Neutrophil (primary cell): ENCODE measurements around the gene ALPL.

ENCODE experiments used
- H3K27ac ChIP-seq: fragments of 200-600 bp; sonication (generic); 2 replicates; pipeline ENCODE4 v1.5.1; 2016; ENCODE audit warnings: mild to moderate bottlenecking, moderate library complexity
- H3K27me3 ChIP-seq: fragments of 200-600 bp; sonication (generic); 2 replicates; pipeline ENCODE4 v1.6.0; 2016; ENCODE audit warnings: mild to moderate bottlenecking
- H3K36me3 ChIP-seq: fragments of 200-600 bp; sonication (generic); 2 replicates; pipeline ENCODE4 v1.5.1; 2017
- H3K4me1 ChIP-seq, 2 experiments: fragments of 200-600 bp in 1 of 2; sonication (generic) in 1 of 2; 1 replicate in 1 of 2; 2 replicates in 1 of 2; pipeline versions ENCODE4 v1.5.1 to v1.6.1; 2013 to 2016; ENCODE audit warnings: low read depth in 1 of 2, low read length in 1 of 2, mild to moderate bottlenecking in 1 of 2, moderate library complexity in 1 of 2; ENCODE audit not compliant: control insufficient read depth in 1 of 2, insufficient read depth in 1 of 2
- H3K4me3 ChIP-seq, 2 experiments: fragments of 200-600 bp in 1 of 2; sonication (generic) in 1 of 2; 1 replicate in 1 of 2; 2 replicates in 1 of 2; pipeline ENCODE4 v1.5.1; 2013 to 2016; ENCODE audit warnings: low read depth in 1 of 2, low read length in 1 of 2, mild to moderate bottlenecking in 1 of 2, moderate library complexity in 1 of 2
- H3K9me3 ChIP-seq: fragments of 200-600 bp; sonication (generic); 2 replicates; pipeline ENCODE4 v1.5.1; 2016
- CTCF ChIP-seq: fragments of 200-600 bp; sonication (generic); IDR thresholded peaks from 2 replicates; pipeline ENCODE4 v1.5.1; 2016; ENCODE audit warnings: antibody characterized with exemption

Gene ALPL

GRCh38 chr1:21534146-21534545 is 24.9 kb downstream of the ALPL start:
- Histone ChIP-seq H3K4me1 (peaks cover 51 to 62% of the 10 kb centered on the region in 2 experiments), H3K36me3 (no peaks in the 10 kb centered on the region), H3K27me3 (peaks cover 34% of the 10 kb centered on the region), H3K9me3 (no peaks in the 10 kb centered on the region), H3K4me3 (peak overlapping the region in 1 of 2 experiments; percentile 25), H3K27ac (no peak overlapping the region)
- TF ChIP-seq CTCF, result no peak

DNA sequence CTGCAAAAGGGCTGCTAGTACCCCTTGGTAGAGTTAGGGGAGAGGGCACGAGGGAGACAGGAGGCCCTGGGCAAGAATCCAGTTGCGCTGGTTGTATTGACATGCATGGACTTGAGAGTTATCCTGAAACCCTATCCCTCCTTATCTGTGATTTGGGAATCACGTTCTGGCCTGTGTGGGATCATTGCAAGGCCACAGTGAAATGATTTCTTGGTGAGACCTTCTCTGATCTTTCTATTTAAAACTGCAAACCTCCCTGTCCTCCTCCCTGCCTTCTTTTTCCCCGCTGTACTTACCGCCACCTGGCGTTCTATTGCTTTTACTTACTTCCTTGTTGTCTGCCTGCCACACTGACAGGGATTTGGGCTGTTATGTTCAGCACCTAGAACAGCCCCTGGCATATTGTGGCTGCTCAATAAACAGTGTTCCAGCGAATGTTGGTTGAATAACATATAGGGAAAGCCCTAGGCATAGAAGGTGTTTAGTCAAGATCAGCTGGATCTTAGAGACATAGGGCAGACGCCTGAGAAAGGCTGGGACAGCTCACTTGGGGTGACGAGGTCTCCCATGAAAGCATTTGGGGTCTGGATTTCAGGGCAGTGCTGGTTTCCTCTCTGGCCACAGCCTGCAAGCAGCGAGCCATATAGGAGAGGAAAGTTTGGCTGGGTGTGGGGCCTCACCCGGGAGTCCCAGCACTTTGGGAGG is 25.6 kb downstream of the ALPL start:
- no peaks in the 10 kb centered on the region for H3K36me3 ChIP-seq
- peak overlapping the region; percentile 86 for H3K27ac ChIP-seq
- H3K27me3 ChIP-seq, result peaks cover 27% of the 10 kb centered on the region
- peaks cover 57 to 69% of the 10 kb centered on the region in 2 experiments for H3K4me1 ChIP-seq
- TF ChIP-seq CTCF, result peak; percentile 60
- H3K4me3 ChIP-seq, result peak overlapping the region in 1 of 2 experiments; percentile 25
- no peaks in the 10 kb centered on the region for H3K9me3 ChIP-seq

DNA sequence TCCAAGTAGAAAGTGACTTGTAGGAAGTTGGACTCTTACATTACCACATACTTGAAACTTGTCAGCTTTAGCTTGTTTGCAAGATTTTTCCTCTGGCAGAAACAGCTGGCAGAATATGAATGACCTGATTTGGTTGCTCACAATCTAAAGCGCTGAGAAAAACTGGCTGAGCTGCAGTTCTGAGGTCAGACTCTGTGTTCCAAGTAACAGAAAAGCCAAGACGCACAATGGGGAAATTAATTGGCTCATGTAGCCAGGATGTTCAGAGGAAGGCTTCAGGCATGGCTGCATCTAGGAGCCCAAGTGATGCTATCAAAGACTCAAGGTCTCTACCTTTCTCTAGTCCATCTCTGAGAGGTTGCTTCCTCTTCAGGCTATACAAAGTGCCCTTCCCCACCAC is 27.0 kb downstream of the ALPL start:
- no peaks in the 10 kb centered on the region for H3K36me3 ChIP-seq
- peaks cover 17% of the 10 kb centered on the region for H3K27me3 ChIP-seq
- H3K4me3 ChIP-seq, result peak overlapping the region; percentile 25 to 32
- no peak for TF ChIP-seq CTCF
- peak overlapping the region; percentile 86 for H3K27ac ChIP-seq
- H3K4me1 ChIP-seq, result peaks cover 65 to 80% of the 10 kb centered on the region in 2 experiments
- no peaks in the 10 kb centered on the region for H3K9me3 ChIP-seq

- no peaks in the 10 kb centered on the region for H3K9me3 ChIP-seq
- H3K27me3 ChIP-seq, result peaks cover 4% of the 10 kb centered on the region
- H3K4me1 ChIP-seq, result peaks cover 71 to 91% of the 10 kb centered on the region in 2 experiments
- TF ChIP-seq CTCF, result no peak
- H3K27ac ChIP-seq, result peak overlapping the region; percentile 86
- H3K36me3 ChIP-seq, result no peaks in the 10 kb centered on the region
- H3K4me3 ChIP-seq, result peak overlapping the region; percentile 38 to 48
Measured at GRCh38 chr1:21537511-21537931, 28.3 kb downstream of the ALPL start.

DNA sequence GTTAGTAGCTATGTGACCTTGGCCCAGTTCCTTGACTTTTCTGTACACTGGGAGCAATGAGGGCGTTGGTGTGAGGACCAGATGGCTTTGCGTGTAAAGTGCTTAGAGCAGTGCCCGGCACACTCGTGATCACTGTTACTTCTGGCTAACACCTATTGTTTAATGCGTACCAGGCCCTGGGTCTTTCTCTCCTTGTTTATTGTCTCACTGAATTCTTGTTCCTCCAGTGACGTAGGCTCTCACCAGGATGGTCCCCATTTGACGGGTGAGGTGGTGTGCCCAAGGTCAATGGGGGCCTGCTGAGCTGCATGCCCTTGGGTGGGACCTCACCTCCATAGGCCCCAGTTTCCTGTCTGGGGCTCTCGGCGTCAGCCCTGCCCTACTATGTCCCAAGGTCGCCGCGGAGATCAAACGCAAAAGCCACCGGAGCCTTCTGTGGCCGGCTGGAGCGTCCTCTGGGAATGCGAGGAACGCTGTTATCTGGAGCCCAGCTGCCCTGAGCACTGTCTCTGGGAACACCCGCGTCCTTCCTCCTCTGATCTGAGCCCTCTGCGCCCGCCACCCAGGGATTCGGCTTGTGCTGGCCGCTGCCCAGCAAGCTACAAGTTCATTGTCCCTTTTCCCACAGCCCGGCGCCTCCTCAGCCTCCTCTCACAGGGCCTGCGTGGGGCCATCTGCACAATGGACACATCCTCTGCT is 28.9 kb downstream of the ALPL start:
- H3K27me3 ChIP-seq, result no peaks in the 10 kb centered on the region
- H3K27ac ChIP-seq, result peak overlapping the region; percentile 86
- peaks cover 71 to 89% of the 10 kb centered on the region in 2 experiments for H3K4me1 ChIP-seq
- H3K4me3 ChIP-seq, result peak overlapping the region; percentile 6 to 38
- no peak for TF ChIP-seq CTCF
- H3K9me3 ChIP-seq, result no peaks in the 10 kb centered on the region
- no peaks in the 10 kb centered on the region for H3K36me3 ChIP-seq
